Natural killer cell treated with Interleukin-12 subunit alpha and Interleukin-12 subunit beta and Interleukin-15 and Interleukin-18, amount 100 ng/mL, for 72 hours (primary cell): ENCODE results near the gene RPS27L. TPM values are rescaled to one million over a fixed set of nuclear protein-coding genes. Genes with fewer than 3 reads are reported as not detected.

ENCODE experiments used
- ATAC-seq, 2 donors: fragments of 150-1000 bp; cut with Tn5 transposase in 1 of 2; sonication (Bioruptor Pico), chemical (Tn5 transposase) in 1 of 2; 2 replicates each; pipeline ENCODE4 v1.10.0; 2021
- DNase-seq: peaks from one replicate; pipeline ENCODE4 v3.0.0; 2022; ENCODE audit warnings: low spot score
- H3K27ac Mint-ChIP-seq, 2 donors: 1 replicate in 1 of 2; 2 replicates in 1 of 2; pipeline ENCODE4 v1.8.0; 2022; ENCODE audit warnings: mixed read lengths in 2 of 2, mild to moderate bottlenecking in 1 of 2, moderate library complexity in 1 of 2
- H3K27me3 Mint-ChIP-seq, 2 donors: 1 replicate in 1 of 2; 2 replicates in 1 of 2; pipeline ENCODE4 v1.8.0; 2022; ENCODE audit warnings: mixed read lengths in 2 of 2
- H3K36me3 Mint-ChIP-seq: one replicate; pipeline ENCODE4 v1.8.0; 2022; ENCODE audit warnings: mixed read lengths
- H3K4me1 Mint-ChIP-seq, 2 donors: 1 replicate in 1 of 2; 2 replicates in 1 of 2; pipeline ENCODE4 v1.8.0; 2022; ENCODE audit warnings: low read depth in 2 of 2, mixed read lengths in 2 of 2, mild to moderate bottlenecking in 1 of 2
- H3K4me3 Mint-ChIP-seq: one replicate; pipeline ENCODE4 v1.8.0; 2022; ENCODE audit warnings: mixed read lengths
- H3K9me3 Mint-ChIP-seq: 2 replicates; pipeline ENCODE4 v1.8.0; 2022; ENCODE audit warnings: mixed read lengths
- total RNA-seq, 2 donors: library from RNA; stranded (reverse); gene quantifications; one replicate each; pipeline ENCODE4 v1.2.3, GENCODE V29; 2022

Gene RPS27L
- total RNA-seq, 2 donors from 2014 or later, result 41.6 to 112 TPM

DNA sequence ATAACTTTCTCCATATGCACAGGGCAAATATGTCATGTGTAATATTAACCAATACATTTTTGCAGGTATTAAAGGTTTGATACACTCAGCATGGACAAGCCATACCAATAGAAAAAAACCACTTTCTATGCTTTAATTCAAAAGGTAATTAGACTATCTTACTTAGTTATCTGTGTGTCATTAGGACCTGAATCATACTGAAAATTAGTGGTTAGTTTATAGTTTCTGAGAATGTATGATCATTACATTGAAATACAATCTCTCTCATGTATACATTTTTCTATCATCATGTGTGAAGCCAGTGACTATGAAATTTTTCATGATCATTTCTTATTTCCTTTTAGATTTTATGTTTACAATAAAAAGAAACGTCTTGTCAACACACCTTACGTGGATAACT is 16.3 kb downstream of the RPS27L start:
- ATAC-seq (no peak), DNase-seq (no peak)
- H3K27ac Mint-ChIP-seq, result no peak overlapping the region
- H3K9me3 Mint-ChIP-seq, result no peaks in the 10 kb centered on the region
- H3K36me3 Mint-ChIP-seq, result peaks cover 10% of the 10 kb centered on the region
- H3K27me3 Mint-ChIP-seq, result no peaks in the 10 kb centered on the region
- H3K4me3 Mint-ChIP-seq, result no peak overlapping the region
- peaks cover 9 to 15% of the 10 kb centered on the region in 2 donors for H3K4me1 Mint-ChIP-seq

DNA sequence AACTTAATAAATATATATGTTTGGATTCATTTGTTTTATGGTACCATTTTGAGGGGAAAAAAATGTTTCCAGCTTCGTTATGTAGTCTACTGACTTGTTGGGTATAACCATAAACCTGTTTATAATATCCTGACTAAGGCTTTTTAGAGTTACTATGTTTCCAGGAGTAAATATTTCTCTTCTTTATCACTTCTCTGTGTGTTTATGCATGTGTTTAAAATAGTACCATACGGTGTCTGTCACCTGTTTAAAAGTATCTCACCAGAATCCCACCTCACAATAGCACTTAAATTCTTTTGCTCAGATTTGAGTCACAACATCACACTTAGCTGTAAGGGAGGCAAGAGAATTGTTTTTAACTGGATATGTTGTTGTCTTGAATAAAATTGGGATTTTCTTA is 20.5 kb downstream of the RPS27L start:
- H3K9me3 Mint-ChIP-seq, result no peaks in the 10 kb centered on the region
- no peaks in the 10 kb centered on the region for H3K27me3 Mint-ChIP-seq
- DNase-seq (no peak), ATAC-seq (no peak)
- H3K27ac Mint-ChIP-seq, result peak overlapping the region in 1 of 2 donors; percentile 50
- H3K4me3 Mint-ChIP-seq, result no peak overlapping the region
- peaks cover 19 to 20% of the 10 kb centered on the region in 2 donors for H3K4me1 Mint-ChIP-seq
- H3K36me3 Mint-ChIP-seq, result no peaks in the 10 kb centered on the region

DNA sequence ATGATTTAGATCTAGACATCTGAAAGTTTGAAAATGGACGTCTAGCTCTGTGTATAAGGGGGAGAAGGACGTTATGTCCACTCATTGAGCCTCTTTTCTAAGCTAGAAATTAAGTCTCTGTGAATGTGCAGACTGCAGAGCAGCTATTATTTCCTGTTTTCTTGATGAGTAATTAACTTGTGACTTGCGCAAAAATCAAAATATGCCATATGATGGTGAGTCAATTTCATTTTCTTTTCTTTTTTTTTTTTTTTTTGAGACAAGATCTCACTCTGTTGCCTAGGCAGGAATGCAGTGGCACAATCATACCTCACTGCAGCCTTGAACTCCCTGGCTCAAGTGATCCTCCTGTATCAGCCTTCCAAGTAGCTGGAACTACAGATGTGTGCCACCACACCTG is 21.5 kb downstream of the RPS27L start:
- Mint-ChIP-seq H3K9me3 (no peaks in the 10 kb centered on the region), H3K4me1 (peaks cover 16 to 19% of the 10 kb centered on the region in 2 donors), H3K27ac (peak overlapping the region; percentile 37 to 50), H3K36me3 (no peaks in the 10 kb centered on the region), H3K27me3 (no peaks in the 10 kb centered on the region), H3K4me3 (no peak overlapping the region)
- ATAC-seq, result peak; percentile 69 to 77
- no peak for DNase-seq

DNA sequence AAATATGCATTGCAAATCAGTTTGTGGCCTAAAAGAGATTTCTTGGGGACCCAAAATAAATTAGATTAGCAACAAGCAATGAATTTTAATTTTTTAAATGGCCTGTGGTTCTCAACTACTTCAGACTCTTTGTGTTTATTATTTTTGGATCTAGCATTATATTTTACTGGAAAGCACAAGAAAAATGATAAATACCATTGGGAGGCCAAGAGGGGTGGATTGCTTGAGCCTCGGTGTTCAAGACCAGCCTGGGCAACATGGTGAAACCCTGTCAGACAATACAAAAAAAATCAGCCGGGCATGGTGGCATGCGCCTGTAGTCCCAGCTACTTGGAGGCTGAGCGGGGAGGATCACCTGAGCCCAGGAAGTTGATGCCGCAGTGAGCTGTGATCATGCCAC is 22.0 kb downstream of the RPS27L start:
- no peaks in the 10 kb centered on the region for H3K9me3 Mint-ChIP-seq
- DNase-seq (no peak), ATAC-seq (no peak)
- no peak overlapping the region for H3K4me3 Mint-ChIP-seq
- H3K36me3 Mint-ChIP-seq, result no peaks in the 10 kb centered on the region
- peak overlapping the region; percentile 37 to 50 for H3K27ac Mint-ChIP-seq
- H3K4me1 Mint-ChIP-seq, result peaks cover 16 to 17% of the 10 kb centered on the region in 2 donors
- H3K27me3 Mint-ChIP-seq, result no peaks in the 10 kb centered on the region

DNA sequence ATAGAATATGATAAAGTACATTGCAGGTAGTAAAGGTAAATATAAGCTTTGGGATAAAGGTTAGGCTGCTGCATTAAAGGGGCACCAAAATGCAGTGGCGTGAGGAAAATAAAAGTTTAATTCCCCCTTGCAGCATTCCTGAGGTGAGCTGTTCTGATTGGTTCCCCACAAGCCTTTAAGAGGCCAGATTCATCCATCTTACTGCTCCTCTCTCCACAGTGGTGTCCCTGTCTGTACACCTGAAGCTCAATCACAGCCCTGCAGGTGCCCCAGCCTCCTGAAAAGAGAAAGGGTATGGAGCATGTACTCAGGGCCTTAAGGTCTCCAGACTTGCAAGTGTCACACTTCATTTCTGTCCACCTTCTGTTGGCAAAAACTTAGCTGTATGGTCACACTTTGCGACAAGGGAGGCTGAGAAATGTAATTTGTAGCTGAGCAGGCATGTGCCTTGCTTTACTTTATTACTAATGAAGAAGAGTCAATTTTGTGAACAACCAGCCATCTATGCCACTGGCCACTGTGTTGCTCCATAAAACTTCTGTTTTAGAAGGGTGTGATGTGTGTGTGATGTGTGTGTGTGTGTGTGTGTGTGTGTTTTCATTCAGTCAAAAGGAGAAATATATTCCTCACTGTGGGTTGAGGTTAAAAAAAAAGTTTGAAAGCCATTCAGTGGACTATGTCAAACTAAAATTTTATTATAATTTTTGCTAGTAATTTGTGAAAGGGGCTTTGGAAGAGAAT is 22.9 kb downstream of the RPS27L start:
- DNase-seq (no peak), ATAC-seq (no peak)
- Mint-ChIP-seq H3K36me3 (no peaks in the 10 kb centered on the region), H3K27ac (no peak overlapping the region), H3K4me1 (peaks cover 16 to 17% of the 10 kb centered on the region in 2 donors), H3K27me3 (no peaks in the 10 kb centered on the region), H3K9me3 (no peaks in the 10 kb centered on the region), H3K4me3 (no peak overlapping the region)

DNA sequence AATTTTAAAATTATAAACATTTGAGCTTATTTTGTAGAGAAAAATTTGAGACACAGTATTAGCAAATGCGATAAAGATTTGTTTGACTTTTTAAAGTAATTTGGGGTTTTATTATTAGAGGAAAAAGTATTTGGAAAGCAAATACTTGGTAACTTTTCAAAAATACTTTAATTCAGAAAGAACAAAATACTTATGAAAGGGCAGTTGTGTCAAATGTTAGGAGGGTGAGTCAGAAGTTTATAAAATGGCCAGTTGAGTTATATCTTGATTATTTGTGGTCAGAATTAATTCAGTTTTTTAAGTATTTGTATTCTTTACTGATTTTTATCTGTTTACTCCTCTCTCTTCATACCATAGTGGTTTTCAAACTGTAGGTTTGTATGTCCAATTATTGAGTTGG is 23.5 kb downstream of the RPS27L start:
- Mint-ChIP-seq H3K9me3 (no peaks in the 10 kb centered on the region), H3K4me3 (no peak overlapping the region), H3K4me1 (peaks cover 16 to 17% of the 10 kb centered on the region in 2 donors), H3K27ac (no peak overlapping the region), H3K27me3 (no peaks in the 10 kb centered on the region), H3K36me3 (no peaks in the 10 kb centered on the region)
- ATAC-seq (no peak), DNase-seq (no peak)

DNA sequence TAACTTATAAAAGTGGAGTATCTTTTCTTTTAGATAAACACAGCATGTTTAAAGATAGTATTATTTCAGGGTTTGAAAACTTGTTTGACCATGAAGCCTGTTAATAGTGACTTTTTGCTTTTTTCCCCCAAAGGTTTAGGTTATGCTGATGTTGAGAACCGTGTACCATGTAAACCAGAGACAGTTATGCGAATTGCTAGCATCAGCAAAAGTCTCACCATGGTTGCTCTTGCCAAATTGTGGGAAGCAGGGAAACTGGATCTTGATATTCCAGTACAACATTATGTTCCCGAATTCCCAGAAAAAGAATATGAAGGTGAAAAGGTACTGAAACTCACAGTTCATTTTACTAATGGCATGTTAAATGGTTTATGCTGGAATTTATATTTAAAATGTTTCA is 30.6 kb downstream of the RPS27L start:
- H3K27me3 Mint-ChIP-seq, result no peaks in the 10 kb centered on the region
- ATAC-seq (no peak), DNase-seq (no peak)
- no peak overlapping the region for H3K4me3 Mint-ChIP-seq
- no peaks in the 10 kb centered on the region for H3K9me3 Mint-ChIP-seq
- peaks cover 7% of the 10 kb centered on the region for H3K36me3 Mint-ChIP-seq
- H3K27ac Mint-ChIP-seq, result no peak overlapping the region
- peaks cover 7 to 17% of the 10 kb centered on the region in 2 donors for H3K4me1 Mint-ChIP-seq

DNA sequence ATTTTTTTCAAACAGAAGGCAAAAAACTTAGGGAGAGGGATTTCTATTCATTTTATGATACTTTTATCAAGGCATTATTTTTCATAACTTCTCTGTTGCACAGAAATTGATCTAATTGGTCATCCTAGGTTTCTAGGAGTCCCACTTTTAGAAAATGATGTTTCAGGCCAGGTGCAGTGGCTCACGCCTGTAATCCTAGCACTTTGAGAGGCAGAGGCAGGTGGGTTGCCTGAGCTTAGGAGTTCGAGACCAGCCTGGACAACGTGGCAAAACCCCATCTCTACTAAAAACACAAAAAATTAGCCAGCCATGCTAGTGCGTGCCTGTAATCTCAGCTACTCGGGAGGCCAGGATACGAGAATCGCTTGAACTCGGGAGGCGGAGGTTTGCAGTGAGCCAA is 32.8 kb downstream of the RPS27L start:
- Mint-ChIP-seq H3K9me3 (no peaks in the 10 kb centered on the region), H3K27ac (no peak overlapping the region), H3K4me3 (no peak overlapping the region), H3K27me3 (no peaks in the 10 kb centered on the region), H3K36me3 (peaks cover 25% of the 10 kb centered on the region), H3K4me1 (peaks cover 14 to 26% of the 10 kb centered on the region in 2 donors)
- ATAC-seq, result no peak
- DNase-seq, result no peak

DNA sequence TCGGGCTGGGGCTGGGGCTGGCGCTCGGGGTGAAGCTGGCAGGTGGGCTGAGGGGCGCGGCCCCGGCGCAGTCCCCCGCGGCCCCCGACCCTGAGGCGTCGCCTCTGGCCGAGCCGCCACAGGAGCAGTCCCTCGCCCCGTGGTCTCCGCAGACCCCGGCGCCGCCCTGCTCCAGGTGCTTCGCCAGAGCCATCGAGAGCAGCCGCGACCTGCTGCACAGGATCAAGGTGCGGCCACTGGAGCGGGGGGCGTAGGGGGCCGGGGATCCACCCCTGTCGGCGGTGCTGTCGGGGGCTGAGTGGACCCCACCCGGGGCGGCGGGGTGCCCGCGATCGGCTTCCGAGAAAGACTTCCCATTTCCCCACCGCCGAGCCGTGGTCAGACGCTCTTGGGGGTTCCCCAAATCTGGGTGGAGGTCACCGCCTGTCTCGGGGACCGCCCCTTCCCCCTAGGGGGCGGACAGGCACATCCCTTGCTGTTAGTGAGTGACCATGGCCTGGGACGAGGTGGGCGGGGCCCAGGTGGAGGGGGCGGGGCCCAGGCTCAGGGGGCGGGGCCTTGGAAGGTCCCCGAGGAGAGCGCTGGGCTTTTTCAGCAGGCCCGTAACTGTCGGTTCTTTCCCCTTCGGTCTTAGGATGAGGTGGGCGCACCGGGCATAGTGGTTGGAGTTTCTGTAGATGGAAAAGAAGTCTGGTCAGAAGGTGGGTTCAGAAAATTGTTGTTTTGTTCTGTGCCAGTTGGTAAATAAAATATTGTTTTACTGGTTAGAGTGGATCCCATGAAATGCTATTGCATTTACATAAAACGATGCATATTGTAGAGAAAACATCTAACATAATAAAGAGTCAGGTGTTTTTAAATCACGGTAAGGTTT is 35.0 kb downstream of the RPS27L start:
- ATAC-seq, result peak; percentile 97 to 98
- no peaks in the 10 kb centered on the region for H3K9me3 Mint-ChIP-seq

DNA sequence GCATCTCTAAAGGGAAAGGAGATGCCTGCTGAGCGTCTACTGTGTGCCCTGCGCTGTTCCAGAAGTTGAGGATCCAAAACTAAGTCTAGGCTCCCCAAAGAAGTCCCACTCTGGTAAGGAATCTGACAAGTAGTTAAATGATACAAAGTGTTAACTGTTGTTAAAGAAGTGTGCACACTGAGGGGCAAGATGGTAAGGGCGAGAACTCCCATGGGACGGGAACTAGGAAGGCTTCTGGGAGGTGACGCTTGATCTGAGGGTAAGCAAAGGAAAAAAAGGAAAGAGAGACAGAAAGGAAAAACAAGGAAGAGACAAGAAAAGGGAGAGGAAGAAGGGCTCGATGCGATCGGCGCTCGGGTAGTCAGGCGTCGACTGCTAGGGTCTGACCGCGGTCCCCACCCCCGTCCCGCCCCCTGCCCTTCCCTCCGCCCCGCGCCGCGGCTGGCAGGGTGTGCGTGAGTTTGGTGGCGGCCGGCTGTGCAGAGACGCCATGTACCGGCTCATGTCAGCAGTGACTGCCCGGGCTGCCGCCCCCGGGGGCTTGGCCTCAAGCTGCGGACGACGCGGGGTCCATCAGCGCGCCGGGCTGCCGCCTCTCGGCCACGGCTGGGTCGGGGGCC is 35.8 kb downstream of the RPS27L start, which contains the start of gene LACTB:
Gene LACTB (plus strand): TSS at position 480 of the 620 bp plus-strand sequence. CDS start 11 bp downstream, at position 491.
- H3K27me3 Mint-ChIP-seq, result no peaks in the 10 kb centered on the region
- peak; percentile 92 for ATAC-seq

More for the DNA sequence above, 35.0 kb downstream of the RPS27L start:
- H3K4me1 Mint-ChIP-seq, result peaks cover 14 to 23% of the 10 kb centered on the region in 2 donors
- peak overlapping the region; percentile 91 for H3K4me3 Mint-ChIP-seq
- no peaks in the 10 kb centered on the region for H3K27me3 Mint-ChIP-seq
- DNase-seq, result peak; percentile 97
- peaks cover 26% of the 10 kb centered on the region for H3K36me3 Mint-ChIP-seq
- H3K27ac Mint-ChIP-seq, result peak overlapping the region; percentile 79 to 89

DNA sequence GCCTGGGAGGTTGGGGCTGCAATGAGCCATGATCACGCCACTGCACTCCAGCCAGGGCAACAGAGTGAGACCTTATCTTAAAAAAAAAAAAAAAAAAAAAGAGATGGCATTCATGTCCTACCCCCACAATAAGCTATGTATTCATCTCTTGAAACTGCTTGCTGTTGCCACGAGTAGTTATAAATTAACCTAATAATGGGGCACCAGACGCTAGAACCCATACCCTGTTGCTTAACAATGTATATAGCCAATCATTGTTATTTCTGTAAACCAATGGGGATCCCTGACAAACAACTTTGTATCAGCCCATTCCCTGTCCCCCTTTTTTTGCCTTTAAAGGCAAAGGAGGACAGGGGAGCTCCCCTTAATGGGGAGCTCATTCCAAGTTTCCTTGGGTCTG is 38.4 kb downstream of the RPS27L start:
- Mint-ChIP-seq H3K36me3 (peaks cover 22% of the 10 kb centered on the region), H3K4me3 (no peak overlapping the region), H3K27ac (no peak overlapping the region), H3K4me1 (peaks cover 14 to 21% of the 10 kb centered on the region in 2 donors), H3K9me3 (no peaks in the 10 kb centered on the region), H3K27me3 (no peaks in the 10 kb centered on the region)
- ATAC-seq (no peak), DNase-seq (no peak)

More for the DNA sequence above, 35.8 kb downstream of the RPS27L start, which contains the start of gene LACTB:
- peaks cover 14 to 21% of the 10 kb centered on the region in 2 donors for H3K4me1 Mint-ChIP-seq
- peak within 1 kb of the TSS; percentile 79 to 92 for H3K27ac Mint-ChIP-seq
- H3K36me3 Mint-ChIP-seq, result peaks cover 22% of the 10 kb centered on the region
- H3K4me3 Mint-ChIP-seq, result peak within 1 kb of the TSS; percentile 91
- no peaks in the 10 kb centered on the region for H3K9me3 Mint-ChIP-seq
- peak; percentile 88 for DNase-seq

DNA sequence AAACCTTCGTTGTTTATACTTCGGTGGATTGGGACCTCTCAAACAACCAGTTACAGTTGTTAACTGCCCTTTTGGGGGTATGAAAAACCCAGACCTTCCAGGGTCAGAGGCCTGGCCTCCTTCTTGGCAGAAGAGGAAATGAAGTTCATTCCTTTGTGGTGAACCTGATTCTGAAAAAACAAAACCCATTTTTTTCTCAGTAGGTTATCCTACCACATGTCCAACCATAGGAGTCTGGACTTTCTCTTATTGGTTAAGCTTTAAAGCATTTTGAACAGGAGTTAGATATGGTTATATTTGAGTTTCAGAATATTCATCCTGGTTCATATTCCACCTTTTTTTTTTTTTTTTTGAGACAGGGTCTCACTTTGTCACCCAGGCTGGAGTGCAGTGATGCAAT is 42.8 kb downstream of the RPS27L start:
- no peak overlapping the region for H3K4me3 Mint-ChIP-seq

DNA sequence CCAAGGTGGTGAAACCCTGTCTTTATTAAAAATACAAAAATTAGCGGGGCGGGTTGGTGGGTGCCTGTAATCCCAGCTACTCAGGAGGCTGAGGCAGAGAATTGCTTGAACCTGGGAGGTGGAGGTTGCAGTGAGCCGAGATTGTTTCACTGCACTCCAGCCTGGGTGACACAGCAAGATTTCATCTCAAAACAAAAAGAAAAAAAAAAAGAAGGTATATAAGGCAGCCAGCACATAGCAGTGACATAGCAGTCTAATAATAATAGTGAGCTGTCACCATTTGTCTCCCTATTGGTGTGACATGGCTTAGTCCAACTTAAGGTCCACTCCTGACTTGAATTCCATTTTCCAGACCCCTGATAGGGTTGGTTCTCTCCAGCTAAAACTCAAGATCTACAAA is 44.4 kb downstream of the RPS27L start:
- H3K4me1 Mint-ChIP-seq, result peaks cover 0 to 2% of the 10 kb centered on the region in 2 donors
- H3K27me3 Mint-ChIP-seq, result peaks cover 6 to 9% of the 10 kb centered on the region in 2 donors
- no peaks in the 10 kb centered on the region for H3K9me3 Mint-ChIP-seq
- no peaks in the 10 kb centered on the region for H3K36me3 Mint-ChIP-seq
- DNase-seq (no peak), ATAC-seq (no peak)
- no peak overlapping the region for H3K27ac Mint-ChIP-seq
- H3K4me3 Mint-ChIP-seq, result no peak overlapping the region

More for the DNA sequence above, 42.8 kb downstream of the RPS27L start:
- Mint-ChIP-seq H3K9me3 (no peaks in the 10 kb centered on the region), H3K4me1 (peaks cover 0 to 2% of the 10 kb centered on the region in 2 donors), H3K27ac (no peak overlapping the region), H3K36me3 (peaks cover 4% of the 10 kb centered on the region), H3K27me3 (peaks cover 0 to under 1% of the 10 kb centered on the region in 2 donors)
- no peak for DNase-seq
- no peak for ATAC-seq
